Adrenal gland (tissue), 19 donors: ENCODE measurements around the gene DEPDC4. TPM values are rescaled to one million over a fixed set of nuclear protein-coding genes. Genes with fewer than 3 reads are reported as not detected.
"Not testable (repeated sequence)": the region's sequence is repeated elsewhere in the genome, so short reads cannot be mapped to it uniquely, and the experiment has no call there.

Experiments
- DNase-seq, 7 donors: peaks; one replicate each; pipeline ENCODE4 v3.0.0-alpha.2; 2019 to 2020
- H3K27ac ChIP-seq, 5 donors: fragments of 200-600 bp; sonication (generic) in 4 of 5; 1 replicate in 3 of 5; 2 replicates in 2 of 5; pipeline versions ENCODE4 v1.5.1 to v1.8.0; 2016 to 2020; ENCODE audit warnings: mild to moderate bottlenecking in 1 of 5
- H3K27me3 ChIP-seq: fragments of 200-600 bp; 2 replicates; pipeline ENCODE4 v1.8.0; 2021
- H3K36me3 ChIP-seq, 2 donors: fragments of 200-600 bp; replicated peaks in 1 of 2; 1 replicate in 1 of 2; 2 replicates in 1 of 2; pipeline versions ENCODE4 v1.5.1 to v1.8.0; 2018 to 2022
- H3K4me1 ChIP-seq, 2 donors: fragments of 200-600 bp; replicated peaks in 1 of 2; 1 replicate in 1 of 2; 2 replicates in 1 of 2; pipeline versions ENCODE4 v1.5.1 to v1.8.0; 2018 to 2021
- H3K4me3 ChIP-seq, 4 donors: fragments of 200-600 bp; sonication (generic) in 3 of 4; one replicate each; pipeline ENCODE4 v1.5.1; 2016 to 2018
- H3K9me3 ChIP-seq, 3 donors: fragments of 200-600 bp; sonication (generic) in 1 of 3; replicated peaks in 1 of 3; 1 replicate in 2 of 3; 2 replicates in 1 of 3; pipeline versions ENCODE4 v1.5.1 to v1.8.0; 2016 to 2021
- CTCF ChIP-seq, 6 experiments: fragments of 450-650 bp in 4 of 6; fragments of 200-600 bp in 2 of 6; sonication (generic) in 1 of 6; IDR thresholded peaks; 1 replicate in 5 of 6; 2 replicates in 1 of 6; pipeline versions ENCODE4 v1.5.1 to v1.8.0; 2016 to 2021; ENCODE audit warnings: antibody characterized with exemption in 6 of 6, mild to moderate bottlenecking in 2 of 6, moderate library complexity in 1 of 6
- POLR2A ChIP-seq, 2 donors: fragments of 450-650 bp; IDR thresholded peaks; one replicate each; pipeline ENCODE4 v1.6.1; 2017; ENCODE audit warnings: antibody characterized with exemption in 2 of 2, mild to moderate bottlenecking in 2 of 2, moderate library complexity in 1 of 2
- WGBS, 4 donors: extraction: QIAGEN DNeasy Blood & Tissue Kit in 2 of 4; methylation state at CpG; one replicate each; pipeline versions ENCODE4 v1.1.5 to v1.1.7; 2013 to 2017; 5-methylcytosine and 5-hydroxymethylcytosine counted together
- intact Hi-C, 2 donors: fragments of 100-400 bp; cut with DNase I; formaldehyde crosslinking; loops; one replicate each; pipeline versions ENCODE4 v1.14.1 to v1.15.0; 2022 to 2023
- long read RNA-seq, 10 donors: library from polyadenylated mRNA in 3 of 10; unstranded in 2 of 10; stranded (forward) in 1 of 10; transcript quantifications; one replicate each; pipeline ENCODE4 v2.0.0 and lab custom pipeline, GENCODE V29; 2021 to 2026
- polyA plus RNA-seq, 3 donors: library from polyadenylated mRNA; stranded (reverse); fragments of 200-250 nt in 2 of 3; fragments of 350-450 nt in 1 of 3; fragmentation: Illumina TruSeq in 1 of 3; extraction: RNeasy Lipid Tissue Mini Kit (QIAGEN cat#74804) in 1 of 3; gene quantifications; one replicate each; pipeline ENCODE4 v1.2.3, GENCODE V29; 2013 to 2014
- total RNA-seq, 9 donors: library from RNA; depleted of rRNA in 4 of 9; stranded (reverse); fragments of >200 nt in 4 of 9; fragments of 120-200 nt in 1 of 9; fragmentation: NEBNext Ultra II Directional in 1 of 9; extraction: Animal tissue kit (Norgen Biotek cat#: 25700) in 1 of 9; gene quantifications; one replicate each; pipeline versions ENCODE4 v1.1.0 to v1.2.4, GENCODE V29; 2013 to 2023
- donor health status: healthy with polysubstance abuse.
- donor health status: Bipolar disorder and iron deficiency.
- donor health status: DM: yes; HTN: yes; CAD: no.
- donor health status: DM: no; HTN: no; CAD: no.
- donor health status: DM: no; HTN: no; CAD: no.
- donor health status: DM: yes; HTN: yes; CAD: no.

Gene DEPDC4
- total RNA-seq (1 to 10 TPM in 5 of 9 donors, under 1 TPM in 3, not detected in 1; 0.17 to 3.5 (median 1.8) TPM), polyA plus RNA-seq (1 to 10 TPM in 2 of 3 donors, under 1 TPM in 1; 0.67 to 1.7 (median 1.2) TPM)
- long read RNA-seq, donor 1, partial matches to known transcripts: 7 of 7 reads
- long read RNA-seq, donor 1, other reads (novel, unspliced or antisense): 0 of 7 reads
- long read RNA-seq, donor 2, partial matches to known transcripts: 0 of 1 reads
- long read RNA-seq, donor 2, other reads (novel, unspliced or antisense): 0 of 1 reads
- long read RNA-seq, donor 3: 0 reads
- long read RNA-seq, donor 4: 0 reads
- long read RNA-seq, donor 5: 0 reads
- long read RNA-seq, donor 6: 0 reads
- long read RNA-seq, donor 7: 0 reads
- long read RNA-seq, donor 8: 0 reads
- long read RNA-seq, donor 9: 0 reads
- long read RNA-seq, donor 10: 0 reads

- H3K9me3 ChIP-seq: no peaks in the 10 kb centered on the region
- peak within 1 kb of the TSS; percentile 96 to 98 (median 97) for H3K27ac ChIP-seq
- H3K4me3 ChIP-seq: peak within 1 kb of the TSS; percentile 38 to 78 (median 62)
- no peak for TF ChIP-seq CTCF (IDR thresholded peaks at IDR 0.05)
- TF ChIP-seq POLR2A (IDR thresholded peaks at IDR 0.05): peak; percentile 48 to 86
- no peaks in the 10 kb centered on the region for H3K27me3 ChIP-seq
- intact Hi-C loops: no loop called here
- peak; percentile 97 to 99 (median 97) for DNase-seq
- no peaks in the 10 kb centered on the region for H3K36me3 ChIP-seq
- whole genome bisulfite sequencing, 4 donors: 0 to 2% (median 1%) methylated on average over 22 to 62 of the region's 62 CpGs
- H3K4me1 ChIP-seq: peaks cover 19 to 40% of the 10 kb centered on the region in 2 donors
Measured at GRCh38 chr12:100266835-100267602, at the start of gene DEPDC4, which contains the start of gene SCYL2. Gene DEPDC4, minus strand, starts transcription at chr12:100267079. Its CDS starts 3 bp downstream, at chr12:100267076. Gene SCYL2, plus strand, starts transcription at chr12:100267177. Its CDS starts 15,794 bp downstream, at chr12:100282971.

- peaks cover 0 to 22% of the 10 kb centered on the region in 2 donors for H3K36me3 ChIP-seq
- no peak overlapping the region for H3K27ac ChIP-seq
- DNase-seq: no peak
- no peak overlapping the region for H3K4me3 ChIP-seq
- no peaks in the 10 kb centered on the region for H3K27me3 ChIP-seq
- no peaks in the 10 kb centered on the region for H3K9me3 ChIP-seq
- intact Hi-C loops: no loop called here
- no peak for TF ChIP-seq POLR2A (IDR thresholded peaks at IDR 0.05)
- no peak for TF ChIP-seq CTCF (IDR thresholded peaks at IDR 0.05)
- WGBS, 4 donors: 71 to 94% (median 89%) methylated on average over 1 of the region's 1 CpG
- no peaks in the 10 kb centered on the region for H3K4me1 ChIP-seq
Measured at GRCh38 chr12:100311317-100311716, 44.4 kb upstream of the DEPDC4 start.

GRCh38 chr12:100308138-100308537, 41.3 kb upstream of the DEPDC4 start:
- H3K4me1 ChIP-seq, DNase-seq, H3K27ac ChIP-seq, intact Hi-C loops, H3K4me3 ChIP-seq, H3K27me3 ChIP-seq, H3K9me3 ChIP-seq: not testable (repeated sequence)
- WGBS, 4 donors: 95 to 98% (median 97%) methylated on average over 5 of the region's 5 CpGs
- peaks cover 0 to 12% of the 10 kb centered on the region in 2 donors for H3K36me3 ChIP-seq

GRCh38 chr12:100304334-100304733, 37.5 kb upstream of the DEPDC4 start:
- H3K9me3 ChIP-seq, DNase-seq, H3K4me1 ChIP-seq, H3K36me3 ChIP-seq, H3K27me3 ChIP-seq, H3K27ac ChIP-seq, intact Hi-C loops, H3K4me3 ChIP-seq: not testable (repeated sequence)
- WGBS, 4 donors: 94 to 99% (median 97%) methylated on average over 1 to 7 of the region's 7 CpGs

GRCh38 chr12:100303831-100304230, 37.0 kb upstream of the DEPDC4 start:
- WGBS, 4 donors: 90 to 100% (median 94%) methylated on average over 2 to 4 of the region's 4 CpGs

More at GRCh38 chr12:100303831-100304230, 37.0 kb upstream of the DEPDC4 start:
- no peaks in the 10 kb centered on the region for H3K4me1 ChIP-seq
- H3K36me3 ChIP-seq: peaks cover 0 to 7% of the 10 kb centered on the region in 2 donors
- H3K4me3 ChIP-seq: no peak overlapping the region
- no peak overlapping the region for H3K27ac ChIP-seq
- intact Hi-C loops: no loop called here
- DNase-seq: no peak
- no peaks in the 10 kb centered on the region for H3K27me3 ChIP-seq
- TF ChIP-seq POLR2A (IDR thresholded peaks at IDR 0.05) (no peak), CTCF (IDR thresholded peaks at IDR 0.05) (no peak)
- no peaks in the 10 kb centered on the region for H3K9me3 ChIP-seq
